Keratinocyte (primary cell): ENCODE results near the gene TC2N. TPM values are rescaled to one million over a fixed set of nuclear protein-coding genes. Genes with fewer than 3 reads are reported as not detected.

ENCODE experiments used
- DNase-seq: peaks from one replicate; pipeline ENCODE4 v3.0.0-alpha.2; 2011; ENCODE audit warnings: low read depth, missing footprints, low spot score
- FAIRE-seq: peaks from 2 replicates; lab custom pipeline; 2011; peaks lifted over from hg19 to GRCh38; lab: Jason Lieb, UNC
- H2AFZ ChIP-seq: 2 replicates; pipeline ENCODE4 v1.6.0; 2012; ENCODE audit warnings: low read length, control low read depth, inconsistent platforms; ENCODE audit not compliant: control insufficient read depth
- H3K27ac ChIP-seq: 2 replicates; pipeline ENCODE4 v1.5.1; 2011; ENCODE audit warnings: low read length; ENCODE audit not compliant: control insufficient read depth, insufficient read depth
- H3K27me3 ChIP-seq: 3 replicates; pipeline ENCODE4 v1.6.0; 2011; ENCODE audit warnings: low read length; ENCODE audit not compliant: control insufficient read depth, insufficient read depth; ENCODE audit errors: extremely low read depth
- H3K36me3 ChIP-seq, 2 experiments: 2 replicates in 1 of 2; 3 replicates in 1 of 2; pipeline ENCODE4 v1.5.1; 2011; ENCODE audit warnings: low read length in 2 of 2, mild to moderate bottlenecking in 1 of 2; ENCODE audit not compliant: control insufficient read depth in 2 of 2, insufficient read depth in 2 of 2; ENCODE audit errors: extremely low read depth in 1 of 2
- H3K4me1 ChIP-seq: 3 replicates; pipeline ENCODE4 v1.5.1; 2011; ENCODE audit warnings: low read length; ENCODE audit not compliant: control insufficient read depth, insufficient read depth; ENCODE audit errors: extremely low read depth
- H3K4me2 ChIP-seq: 3 replicates; pipeline ENCODE4 v1.6.0; 2011; ENCODE audit warnings: low read depth, low read length; ENCODE audit not compliant: control insufficient read depth, insufficient read depth; ENCODE audit errors: extremely low read depth
- H3K4me3 ChIP-seq, 3 experiments: fragments of 200-600 bp in 1 of 3; sonication (generic) in 1 of 3; 2 replicates in 2 of 3; 3 replicates in 1 of 3; pipeline ENCODE4 v1.5.1; 2011 to 2016; ENCODE audit warnings: low read length in 3 of 3, mild to moderate bottlenecking in 3 of 3, control low read depth in 2 of 3, inconsistent platforms in 1 of 3, low read depth in 1 of 3, mixed read lengths in 1 of 3, mixed run types in 1 of 3, moderate library complexity in 1 of 3; ENCODE audit not compliant: control insufficient read depth in 2 of 3, insufficient read depth in 2 of 3; ENCODE audit errors: extremely low read depth in 1 of 3
- H3K79me2 ChIP-seq: 2 replicates; pipeline ENCODE4 v1.6.0; 2012; ENCODE audit warnings: low read length; ENCODE audit not compliant: control insufficient read depth, insufficient read depth
- H3K9ac ChIP-seq: 3 replicates; pipeline ENCODE4 v1.6.0; 2011; ENCODE audit warnings: low read length; ENCODE audit not compliant: control insufficient read depth, insufficient read depth; ENCODE audit errors: extremely low read depth
- H3K9me1 ChIP-seq: 3 replicates; pipeline ENCODE4 v1.6.0; 2011; ENCODE audit warnings: low read length; ENCODE audit not compliant: control insufficient read depth, insufficient read depth; ENCODE audit errors: extremely low read depth
- H3K9me3 ChIP-seq: 2 replicates; pipeline ENCODE4 v1.5.1; 2012; ENCODE audit warnings: low read depth, low read length; ENCODE audit not compliant: control insufficient read depth
- H4K20me1 ChIP-seq: 3 replicates; pipeline ENCODE4 v1.6.0; 2011; ENCODE audit warnings: low read length; ENCODE audit not compliant: control insufficient read depth, insufficient read depth; ENCODE audit errors: extremely low read depth
- CTCF ChIP-seq, 3 experiments: IDR thresholded peaks in 1 of 3; conservative IDR thresholded peaks in 1 of 3; optimal IDR thresholded peaks in 1 of 3; 2 replicates in 2 of 3; 3 replicates in 1 of 3; pipeline versions ENCODE3 to v1.5.1; 2011; ENCODE audit warnings: low read length in 3 of 3, mild to moderate bottlenecking in 3 of 3, moderate library complexity in 2 of 3, control low read depth in 1 of 3, inconsistent platforms in 1 of 3; ENCODE audit not compliant: insufficient read depth in 2 of 3; ENCODE audit errors: extremely low read depth in 1 of 3
- EZH2 ChIP-seq: IDR thresholded peaks from one replicate; pipeline ENCODE4 v1.6.1; 2012; ENCODE audit warnings: inconsistent platforms, mild to moderate bottlenecking, low read length, moderate library complexity
- dilution Hi-C: fragments of 300-500 bp; cut with MboI; formaldehyde crosslinking; loops from one replicate; pipeline ENCODE4 v1.7.0; 2020; ENCODE audit warnings: low sequenced_read_pairs; ENCODE audit not compliant: extremely low pct_ligation_motif_present
- polyA plus RNA-seq, 5 experiments: library from polyadenylated mRNA; depleted of rRNA in 3 of 5; stranded (reverse) in 3 of 5; stranded (forward) in 1 of 5; unstranded in 1 of 5; fragments of >200 nt; gene quantifications; 1 replicate in 1 of 5; 2 replicates in 3 of 5; 3 replicates in 1 of 5; pipeline versions ENCODE4 v1.2.1 to v1.2.3, GENCODE V29; 2011 to 2012; ENCODE audit warnings: missing spikeins in 2 of 5, low read depth in 1 of 5, low replicate concordance in 1 of 5

TC2N gene
- polyA plus RNA-seq, 1 donor (not counting 4 experiments of a cell fraction or from before 2014, with no cell fraction given) = 22.6 TPM

- Histone ChIP-seq H3K36me3 (no peaks in the 10 kb centered on the region), H3K4me1 (no peaks in the 10 kb centered on the region), H3K9me1 (no peaks in the 10 kb centered on the region), H3K4me2 (no peak overlapping the region), H4K20me1 (no peaks in the 10 kb centered on the region), H2AFZ (no peak overlapping the region), H3K4me3 (no peak overlapping the region), H3K27me3 (no peaks in the 10 kb centered on the region), H3K9ac (no peak overlapping the region), H3K9me3 (no peaks in the 10 kb centered on the region), H3K27ac (no peak overlapping the region), H3K79me2 (no peaks in the 10 kb centered on the region)
- no peak for TF ChIP-seq CTCF (optimal IDR thresholded peaks at IDR 0.05 in 1 of 3, IDR thresholded peaks at IDR 0.05 in 1 of 3, conservative IDR thresholded peaks at IDR 0.05 in 1 of 3; ENCODE audit: extremely low read depth in 1 of 3, insufficient read depth in 2 of 3, low read length in 3 of 3)
- no peak for TF ChIP-seq EZH2
- DNase-seq (no peak), FAIRE-seq (no peak)
- dilution Hi-C loops = no loop called here
These were observed 123.3 kb downstream of the TC2N start for GRCh38 chr14:91744068-91744480.

GRCh38 chr14:91743305-91743653 is 124.1 kb downstream of the TC2N start:
- FAIRE-seq (no peak), DNase-seq (no peak)
- Histone ChIP-seq H3K9me3 (no peaks in the 10 kb centered on the region), H3K4me3 (no peak overlapping the region), H3K9me1 (no peaks in the 10 kb centered on the region), H3K79me2 (no peaks in the 10 kb centered on the region), H3K4me2 (no peak overlapping the region), H2AFZ (no peak overlapping the region), H3K4me1 (no peaks in the 10 kb centered on the region), H3K27ac (no peak overlapping the region), H3K9ac (no peak overlapping the region), H3K27me3 (no peaks in the 10 kb centered on the region), H4K20me1 (no peaks in the 10 kb centered on the region), H3K36me3 (no peaks in the 10 kb centered on the region)
- dilution Hi-C loops = no loop called here
- TF ChIP-seq CTCF (optimal IDR thresholded peaks at IDR 0.05 in 1 of 3, IDR thresholded peaks at IDR 0.05 in 1 of 3, conservative IDR thresholded peaks at IDR 0.05 in 1 of 3; ENCODE audit: extremely low read depth in 1 of 3, insufficient read depth in 2 of 3, low read length in 3 of 3) (no peak), EZH2 (no peak)
